ENCODE results near the gene FXYD2. TPM values are rescaled to one million over a fixed set of nuclear protein-coding genes. Genes with fewer than 3 reads are reported as not detected.

The FXYD2 gene
- total RNA-seq, 1 experiment from 2014 or later = not detected

DNA sequence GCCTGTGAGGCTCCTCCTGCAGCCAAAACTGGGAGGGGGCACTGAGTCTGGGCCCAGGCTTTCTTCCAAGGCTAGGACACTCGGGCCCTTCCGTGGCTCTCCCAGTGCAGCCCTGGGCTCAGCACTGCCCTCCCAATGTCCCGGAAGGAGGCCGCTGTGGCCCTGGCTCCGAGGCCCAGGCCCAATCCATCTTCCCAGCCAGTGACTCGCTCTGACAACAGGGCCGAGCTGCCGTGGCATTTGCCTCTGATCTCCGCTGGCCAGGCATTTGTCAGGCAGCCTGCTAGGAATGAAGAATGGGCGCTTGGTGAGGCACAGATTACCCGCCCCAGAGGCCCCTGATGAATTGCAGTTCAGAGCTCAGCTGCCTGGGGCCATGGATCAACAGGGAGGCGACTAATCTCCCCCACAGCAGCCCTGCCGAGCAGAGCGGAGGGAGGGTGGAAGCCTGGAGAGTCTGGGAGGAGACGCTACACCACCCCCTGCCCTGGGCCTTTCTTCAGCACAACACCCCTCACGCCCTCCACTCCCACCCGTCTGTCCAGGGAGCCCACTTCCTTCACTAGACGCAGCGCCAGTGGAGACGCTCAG, 8.3 kb downstream of the FXYD2 start:
- DNase-seq = peak; percentile 24 to 65
- H3K36me3 ChIP-seq (ENCODE audit: low read depth) = no peaks in the 10 kb centered on the region
- no peak overlapping the region for H3K4me3 ChIP-seq
- H3K4me1 ChIP-seq (replicated peaks; ENCODE audit: insufficient read depth) = 0 out of 2 replicates have a peak, but pooled peaks cover 6% of the 10 kb centered on the region
- no peaks in the 10 kb centered on the region for H3K9me2 ChIP-seq (ENCODE audit: insufficient read depth)
- no TSS peak for BruUV-seq (replicated peaks)
- H2AFZ ChIP-seq = no peak overlapping the region
- H4K20me1 ChIP-seq (ENCODE audit: insufficient read depth) = no peaks in the 10 kb centered on the region
- ChIA-PET CTCF (interaction anchor here (1.1 to 3.1 kb wide), 3 partner anchors 9 to 390 kb away, joined by 3 to 22 read pairs (median 7); no protein-coding TSS in a partner anchor), POLR2A (ENCODE audit: unreplicated experiment) (no interaction called here)
- H3K4me2 ChIP-seq = no peak overlapping the region; the same call in 1 of the 2 replicates
- H3K27ac ChIP-seq = no peak overlapping the region
- peaks cover 6% of the 10 kb centered on the region; the same call in 1 of the 2 replicates for H3K27me3 ChIP-seq (ENCODE audit: insufficient read depth, low read depth)
- H3K79me2 ChIP-seq (ENCODE audit: low read depth) = no peaks in the 10 kb centered on the region
- no peaks in the 10 kb centered on the region for H3K9me3 ChIP-seq (ENCODE audit: insufficient read depth, low read depth)
- intact Hi-C loops (cut with micrococcal nuclease; ENCODE audit: unreplicated experiment) = loop anchor here (2.0 kb wide), 1 partner anchor 373 kb away; no protein-coding TSS in a partner anchor
- no peak for TF ChIP-seq EZH2 (IDR thresholded peaks at IDR 0.05; ENCODE audit: low read depth)
- TF ChIP-seq, protein P1, sequence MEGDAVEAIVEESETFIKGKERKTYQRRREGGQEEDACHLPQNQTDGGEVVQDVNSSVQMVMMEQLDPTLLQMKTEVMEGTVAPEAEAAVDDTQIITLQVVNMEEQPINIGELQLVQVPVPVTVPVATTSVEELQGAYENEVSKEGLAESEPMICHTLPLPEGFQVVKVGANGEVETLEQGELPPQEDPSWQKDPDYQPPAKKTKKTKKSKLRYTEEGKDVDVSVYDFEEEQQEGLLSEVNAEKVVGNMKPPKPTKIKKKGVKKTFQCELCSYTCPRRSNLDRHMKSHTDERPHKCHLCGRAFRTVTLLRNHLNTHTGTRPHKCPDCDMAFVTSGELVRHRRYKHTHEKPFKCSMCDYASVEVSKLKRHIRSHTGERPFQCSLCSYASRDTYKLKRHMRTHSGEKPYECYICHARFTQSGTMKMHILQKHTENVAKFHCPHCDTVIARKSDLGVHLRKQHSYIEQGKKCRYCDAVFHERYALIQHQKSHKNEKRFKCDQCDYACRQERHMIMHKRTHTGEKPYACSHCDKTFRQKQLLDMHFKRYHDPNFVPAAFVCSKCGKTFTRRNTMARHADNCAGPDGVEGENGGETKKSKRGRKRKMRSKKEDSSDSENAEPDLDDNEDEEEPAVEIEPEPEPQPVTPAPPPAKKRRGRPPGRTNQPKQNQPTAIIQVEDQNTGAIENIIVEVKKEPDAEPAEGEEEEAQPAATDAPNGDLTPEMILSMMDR (conservative IDR thresholded peaks at IDR 0.05) = no peak
- H3F3A ChIP-seq (ENCODE audit: insufficient read depth, low read depth) = no peaks in the 10 kb centered on the region

DNA sequence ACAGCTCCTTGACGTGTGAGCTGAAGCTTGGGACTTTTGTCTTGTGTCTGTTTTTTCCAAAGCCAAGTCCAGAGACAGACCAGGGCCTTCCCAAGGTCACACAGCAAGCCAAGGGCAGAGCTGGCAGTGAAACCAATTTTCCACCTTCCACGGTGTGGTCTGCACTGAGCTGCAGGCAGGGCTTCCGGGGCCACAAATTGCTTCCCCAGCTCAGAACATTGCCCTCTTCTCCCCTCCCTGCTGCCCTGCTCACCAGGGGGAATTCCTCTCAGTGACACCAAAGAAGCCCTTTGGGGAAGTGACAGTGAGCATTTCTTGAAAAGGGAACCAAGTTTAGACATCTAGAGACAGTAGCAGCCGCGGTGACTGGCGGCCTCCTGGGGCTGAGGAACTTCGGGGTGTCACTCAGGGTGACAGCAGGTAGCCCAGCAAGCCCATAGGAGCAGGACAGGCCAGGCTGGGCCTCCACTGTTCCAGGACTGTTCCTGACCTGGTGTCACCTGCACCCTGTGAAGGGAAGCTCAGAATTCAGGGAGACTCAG, 9.2 kb downstream of the FXYD2 start:
- H3K27ac ChIP-seq = no peak overlapping the region
- POLR2A ChIA-PET (ENCODE audit: unreplicated experiment) = no interaction called here

DNA sequence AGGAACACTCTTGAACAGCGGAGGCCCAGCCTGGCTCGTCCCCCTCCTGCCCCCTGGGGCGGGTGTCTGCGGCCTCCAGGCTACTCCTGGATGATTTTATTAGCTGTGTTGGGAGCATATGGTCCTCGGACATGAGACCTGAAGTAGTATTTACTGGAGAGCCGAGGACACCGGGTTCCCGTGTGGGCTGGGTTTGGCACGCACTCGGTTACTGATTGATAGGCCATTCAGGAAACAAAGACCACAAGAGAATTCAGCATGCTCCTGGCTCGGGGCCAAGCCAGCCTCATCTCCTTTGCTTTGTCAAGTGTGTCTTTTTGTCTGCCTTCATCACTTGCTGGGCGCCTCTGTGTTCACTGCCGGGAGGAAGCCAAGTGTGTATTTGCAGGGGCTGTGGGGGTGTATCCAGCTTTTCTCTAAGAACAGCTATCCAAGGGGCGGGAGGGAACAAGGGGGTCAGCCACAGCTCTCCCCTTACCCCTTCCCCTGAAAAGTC, 9.7 kb downstream of the FXYD2 start:
- H3K9me2 ChIP-seq (ENCODE audit: insufficient read depth) = no peaks in the 10 kb centered on the region
- BruUV-seq (replicated peaks) = no TSS peak
- H3K27me3 ChIP-seq (ENCODE audit: insufficient read depth, low read depth) = peaks cover 18% of the 10 kb centered on the region
- DNase-seq = no peak
- H2AFZ ChIP-seq = no peak overlapping the region
- POLR2A ChIA-PET (ENCODE audit: unreplicated experiment) = interaction anchor here (0.5 kb wide), 1 partner anchor 326 kb away, joined by 4 read pairs; no protein-coding TSS in a partner anchor
- H3F3A ChIP-seq (ENCODE audit: insufficient read depth, low read depth) = no peaks in the 10 kb centered on the region; the same call in 1 of the 2 replicates
- H3K9me3 ChIP-seq (ENCODE audit: insufficient read depth, low read depth) = no peaks in the 10 kb centered on the region
- intact Hi-C loops (cut with micrococcal nuclease; ENCODE audit: unreplicated experiment) = no loop called here
- H3K4me1 ChIP-seq (replicated peaks; ENCODE audit: insufficient read depth) = 0 out of 2 replicates have a peak, but pooled peaks cover 6% of the 10 kb centered on the region
- H3K4me3 ChIP-seq = no peak overlapping the region
- H3K4me2 ChIP-seq = no peak overlapping the region
- no peak overlapping the region for H3K27ac ChIP-seq
- no peaks in the 10 kb centered on the region for H3K79me2 ChIP-seq (ENCODE audit: low read depth)
- H3K36me3 ChIP-seq (ENCODE audit: low read depth) = no peaks in the 10 kb centered on the region
- CTCF ChIA-PET = interaction anchor here (0.6 to 3.1 kb wide), 2 partner anchors 389 to 670 kb away, joined by 4 to 22 read pairs; no protein-coding TSS in a partner anchor
- H4K20me1 ChIP-seq (ENCODE audit: insufficient read depth) = no peaks in the 10 kb centered on the region
- TF ChIP-seq, protein P1 (conservative IDR thresholded peaks at IDR 0.05) = no peak
- no peak for TF ChIP-seq EZH2 (IDR thresholded peaks at IDR 0.05; ENCODE audit: low read depth)

More for the DNA sequence above, 9.2 kb downstream of the FXYD2 start:
- no peak overlapping the region for H2AFZ ChIP-seq
- 0 out of 2 replicates have a peak, but pooled peaks cover 6% of the 10 kb centered on the region for H3K4me1 ChIP-seq (replicated peaks; ENCODE audit: insufficient read depth)
- H3K79me2 ChIP-seq (ENCODE audit: low read depth) = no peaks in the 10 kb centered on the region
- no peak for DNase-seq
- no peaks in the 10 kb centered on the region for H4K20me1 ChIP-seq (ENCODE audit: insufficient read depth)
- TF ChIP-seq EZH2 (IDR thresholded peaks at IDR 0.05; ENCODE audit: low read depth) = no peak
- TF ChIP-seq, protein P1 (conservative IDR thresholded peaks at IDR 0.05) = no peak
- BruUV-seq (replicated peaks) = no TSS peak
- no peak overlapping the region for H3K4me3 ChIP-seq
- intact Hi-C loops (cut with micrococcal nuclease; ENCODE audit: unreplicated experiment) = no loop called here
- peaks cover 13% of the 10 kb centered on the region for H3K27me3 ChIP-seq (ENCODE audit: insufficient read depth, low read depth)
- no peaks in the 10 kb centered on the region for H3K9me3 ChIP-seq (ENCODE audit: insufficient read depth, low read depth)
- H3K9me2 ChIP-seq (ENCODE audit: insufficient read depth) = no peaks in the 10 kb centered on the region
- CTCF ChIA-PET = interaction anchor here (0.6 to 3.1 kb wide), 3 partner anchors 8 to 671 kb away, joined by 3 to 22 read pairs (median 4); no protein-coding TSS in a partner anchor
- no peaks in the 10 kb centered on the region for H3K36me3 ChIP-seq (ENCODE audit: low read depth)
- H3F3A ChIP-seq (ENCODE audit: insufficient read depth, low read depth) = no peaks in the 10 kb centered on the region
- H3K4me2 ChIP-seq = no peak overlapping the region

Data from PC-9 (cell line).